ENCODE data around the gene ADAMTS2.

The ADAMTS2 gene

DNA sequence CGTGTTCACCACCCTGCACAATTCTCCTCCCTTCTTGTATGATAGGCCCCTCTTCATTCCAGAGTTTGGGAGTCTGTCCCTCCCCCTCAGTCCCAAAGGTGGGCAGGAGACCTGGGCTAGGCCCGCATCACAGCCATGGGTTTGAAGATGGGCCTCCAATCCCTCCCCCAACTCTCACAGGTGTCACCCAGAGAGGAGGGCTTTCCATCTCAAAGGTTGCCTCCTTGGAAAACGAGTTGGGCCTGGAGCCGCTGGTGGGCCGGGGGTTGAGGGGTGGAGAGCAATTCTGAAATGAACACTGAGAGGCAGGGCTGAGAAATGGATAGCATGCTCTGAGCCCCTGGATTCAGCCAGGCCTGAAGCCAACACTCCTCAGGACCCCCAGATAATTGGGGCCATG is 6.2 kb downstream of the ADAMTS2 start:
- no peak overlapping the region for H3K4me3 ChIP-seq (ENCODE audit: low read length in 2 of 2)
- no peak for DNase-seq (ENCODE audit: low spot score)

DNA sequence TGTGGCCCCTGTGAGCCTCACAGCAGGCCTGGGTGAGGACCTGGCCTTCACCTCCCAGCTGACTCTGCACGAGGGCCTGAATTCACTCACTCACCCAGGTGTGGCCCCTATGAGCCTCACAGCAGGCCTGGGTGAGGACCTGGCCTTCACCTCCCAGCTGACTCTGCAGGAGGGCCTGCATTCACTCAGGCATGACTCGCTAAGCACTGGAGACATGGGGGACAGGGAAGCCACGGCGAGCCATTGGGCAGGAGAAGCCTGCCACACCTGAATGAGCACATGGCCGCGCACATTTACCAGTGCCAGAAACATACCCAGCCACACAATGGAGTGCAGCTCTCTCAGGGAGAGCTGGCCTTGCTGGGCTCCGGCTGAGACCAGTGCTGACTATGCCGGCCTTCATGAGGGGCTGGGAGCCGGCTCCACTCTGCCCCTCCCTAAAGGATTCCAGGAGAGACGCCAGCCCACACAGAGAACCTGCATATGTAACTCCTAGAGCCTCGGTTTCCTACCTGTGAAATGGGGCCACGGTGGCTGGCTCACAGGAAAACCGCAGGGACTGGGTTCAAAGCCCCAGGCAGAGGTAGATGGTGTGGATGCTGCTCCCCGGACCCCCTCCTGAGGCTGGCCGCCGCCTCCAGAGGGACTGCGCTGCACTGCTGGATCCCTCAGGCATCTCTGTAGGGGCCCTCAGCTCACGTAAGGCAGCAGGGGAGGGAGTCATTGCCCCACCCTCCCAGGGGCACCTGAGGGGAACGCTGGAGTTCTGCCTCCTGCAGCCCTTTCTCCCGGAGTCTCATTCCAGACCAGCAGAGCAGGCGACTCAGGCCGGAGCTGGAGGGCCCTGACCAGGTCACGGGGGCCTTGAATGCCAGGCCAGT is 7.2 kb downstream of the ADAMTS2 start:
- Histone ChIP-seq H3K79me1 (ENCODE audit: low read depth, low read length) (no peaks in the 10 kb centered on the region), H3K23ac (ENCODE audit: low read depth, low read length, poor library complexity) (peak overlapping the region; percentile 59)

More for the DNA sequence above, 6.2 kb downstream of the ADAMTS2 start:
- Histone ChIP-seq H2BK12ac (ENCODE audit: low read length) (no peak overlapping the region), H3K23ac (ENCODE audit: low read depth, low read length, poor library complexity) (no peak overlapping the region), H4K8ac (ENCODE audit: low read depth, low read length) (no peak overlapping the region), H2BK5ac (ENCODE audit: low read length) (no peak overlapping the region), H2BK15ac (ENCODE audit: low read length) (no peak overlapping the region), H2AFZ (ENCODE audit: low read length) (no peak overlapping the region), H3K79me1 (ENCODE audit: low read depth, low read length) (no peaks in the 10 kb centered on the region), H3K14ac (ENCODE audit: low read length) (no peak overlapping the region), H3K9me3 (replicated peaks in 1 of 2; ENCODE audit: control insufficient read depth in 2 of 2, insufficient read depth in 1 of 2, low read depth in 1 of 2, low read length in 2 of 2) (no peaks in the 10 kb centered on the region), H3K4ac (ENCODE audit: low read length) (no peak overlapping the region), H3K27me3 (ENCODE audit: control insufficient read depth in 3 of 3, insufficient read depth in 3 of 3, low read depth in 1 of 3, low read length in 3 of 3) (peaks cover 6 to 42% (median 23%) of the 10 kb centered on the region in 3 experiments), H4K91ac (ENCODE audit: low read depth, low read length, poor library complexity) (no peak overlapping the region), H3K27ac (replicated peaks; ENCODE audit: low read length) (no peak overlapping the region), H2BK120ac (ENCODE audit: low read depth, low read length) (no peak overlapping the region), H3K18ac (ENCODE audit: low read length) (peak overlapping the region; percentile 23), H2AK5ac (ENCODE audit: low read depth, low read length) (no peak overlapping the region), H3K9ac (ENCODE audit: low read depth, low read length, poor library complexity) (no peak overlapping the region), H3K4me1 (ENCODE audit: control insufficient read depth in 2 of 2, insufficient read depth in 1 of 2, low read depth in 1 of 2, low read length in 2 of 2) (peaks cover under 1 to 16% of the 10 kb centered on the region in 2 donors), H3K4me2 (ENCODE audit: insufficient read depth, low read length, poor library complexity, severe bottlenecking) (no peak overlapping the region), H3K36me3 (replicated peaks in 1 of 2; ENCODE audit: control insufficient read depth in 2 of 2, insufficient read depth in 2 of 2, low read length in 2 of 2) (no peaks in the 10 kb centered on the region)
- no CpG with 5 or more reads among the region's 5 CpGs for WGBS, 2 donors (ENCODE audit: extremely low coverage in 2 of 2, insufficient read length in 2 of 2, insufficient replicate concordance in 1 of 2)

DNA sequence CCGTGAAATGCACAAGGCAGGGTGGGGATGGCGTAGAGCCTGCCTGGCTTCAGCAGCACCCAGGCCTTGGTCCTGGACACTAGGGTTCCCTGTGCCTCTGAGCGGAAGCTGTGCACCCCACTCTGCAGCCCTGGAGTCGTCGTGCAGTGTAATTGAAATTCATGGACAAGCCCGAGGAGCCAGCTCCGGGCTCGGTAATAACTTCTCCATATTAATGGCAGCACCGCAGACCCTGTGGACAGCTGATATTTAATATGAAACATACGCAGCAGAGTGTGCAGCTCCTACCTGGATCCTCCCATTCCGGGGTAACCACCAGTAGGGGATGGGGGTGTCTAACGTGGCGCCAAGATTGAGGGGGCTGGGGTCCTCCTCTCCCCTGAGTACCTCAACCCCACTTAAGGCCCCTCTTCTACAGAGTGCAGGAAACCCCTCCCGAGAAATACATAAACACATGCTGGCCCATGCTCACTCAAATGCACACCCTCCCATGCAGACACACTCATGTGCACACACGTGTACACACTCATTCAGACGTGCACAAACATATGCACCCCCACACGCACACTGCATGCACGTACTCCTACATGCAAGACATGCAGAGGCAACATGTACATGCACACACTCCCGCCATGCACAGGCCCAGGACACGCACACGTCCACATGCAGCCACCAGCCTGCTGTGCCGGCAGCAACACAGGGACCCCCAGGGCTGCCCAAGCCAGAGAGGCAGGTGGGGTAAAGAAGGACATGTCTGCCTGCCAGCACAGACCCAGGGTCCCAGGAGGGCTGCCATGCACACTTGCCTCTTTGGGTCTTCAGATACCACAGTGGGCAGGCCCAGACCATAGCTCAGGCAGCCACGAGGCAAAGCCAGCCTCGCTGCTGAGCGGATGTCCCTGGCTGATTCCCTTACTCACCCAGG is 8.1 kb downstream of the ADAMTS2 start:
- Histone ChIP-seq H3K36me3 (replicated peaks in 1 of 2; ENCODE audit: control insufficient read depth in 2 of 2, insufficient read depth in 2 of 2, low read length in 2 of 2) (no peaks in the 10 kb centered on the region), H3K9ac (ENCODE audit: low read depth, low read length, poor library complexity) (no peak overlapping the region), H3K14ac (ENCODE audit: low read length) (peak overlapping the region; percentile 25), H3K79me1 (ENCODE audit: low read depth, low read length) (no peaks in the 10 kb centered on the region), H3K4me3 (ENCODE audit: low read length in 2 of 2) (peak overlapping the region in 1 of 2 donors; percentile 49), H3K27ac (replicated peaks; ENCODE audit: low read length) (no peak overlapping the region), H3K27me3 (ENCODE audit: control insufficient read depth in 3 of 3, insufficient read depth in 3 of 3, low read depth in 1 of 3, low read length in 3 of 3) (peaks cover 0 to 22% (median 5%) of the 10 kb centered on the region in 3 experiments), H3K4me2 (ENCODE audit: insufficient read depth, low read length, poor library complexity, severe bottlenecking) (no peak overlapping the region), H2BK5ac (ENCODE audit: low read length) (peak overlapping the region; percentile 93), H3K18ac (ENCODE audit: low read length) (peak overlapping the region; percentile 89), H4K91ac (ENCODE audit: low read depth, low read length, poor library complexity) (peak overlapping the region; percentile 96), H2AFZ (ENCODE audit: low read length) (peak overlapping the region; percentile 28), H3K23ac (ENCODE audit: low read depth, low read length, poor library complexity) (peak overlapping the region; percentile 59), H2BK12ac (ENCODE audit: low read length) (no peak overlapping the region), H3K9me3 (replicated peaks in 1 of 2; ENCODE audit: control insufficient read depth in 2 of 2, insufficient read depth in 1 of 2, low read depth in 1 of 2, low read length in 2 of 2) (no peaks in the 10 kb centered on the region), H2BK15ac (ENCODE audit: low read length) (peak overlapping the region; percentile 88), H4K8ac (ENCODE audit: low read depth, low read length) (no peak overlapping the region), H3K4ac (ENCODE audit: low read length) (no peak overlapping the region), H2AK5ac (ENCODE audit: low read depth, low read length) (peak overlapping the region; percentile 68), H2BK120ac (ENCODE audit: low read depth, low read length) (no peak overlapping the region), H3K4me1 (ENCODE audit: control insufficient read depth in 2 of 2, insufficient read depth in 1 of 2, low read depth in 1 of 2, low read length in 2 of 2) (peaks cover 0 to 9% of the 10 kb centered on the region in 2 donors)
- WGBS, 2 donors (ENCODE audit: extremely low coverage in 2 of 2, insufficient read length in 2 of 2, insufficient replicate concordance in 1 of 2): no CpG with 5 or more reads among the region's 25 CpGs
- no peak for DNase-seq (ENCODE audit: low spot score)

More for the DNA sequence above, 7.2 kb downstream of the ADAMTS2 start:
- Histone ChIP-seq H2AK5ac (ENCODE audit: low read depth, low read length) (peak overlapping the region; percentile 68), H3K14ac (ENCODE audit: low read length) (no peak overlapping the region), H3K27me3 (ENCODE audit: control insufficient read depth in 3 of 3, insufficient read depth in 3 of 3, low read depth in 1 of 3, low read length in 3 of 3) (peaks cover 0 to 31% (median 14%) of the 10 kb centered on the region in 3 experiments), H3K27ac (replicated peaks; ENCODE audit: low read length) (no peak overlapping the region), H3K18ac (ENCODE audit: low read length) (peak overlapping the region; percentile 62), H4K8ac (ENCODE audit: low read depth, low read length) (no peak overlapping the region), H3K9me3 (replicated peaks in 1 of 2; ENCODE audit: control insufficient read depth in 2 of 2, insufficient read depth in 1 of 2, low read depth in 1 of 2, low read length in 2 of 2) (no peaks in the 10 kb centered on the region), H3K9ac (ENCODE audit: low read depth, low read length, poor library complexity) (no peak overlapping the region), H2BK5ac (ENCODE audit: low read length) (peak overlapping the region; percentile 93), H2BK15ac (ENCODE audit: low read length) (peak overlapping the region; percentile 88), H3K4ac (ENCODE audit: low read length) (no peak overlapping the region), H3K4me3 (ENCODE audit: low read length in 2 of 2) (no peak overlapping the region), H4K91ac (ENCODE audit: low read depth, low read length, poor library complexity) (peak overlapping the region; percentile 40), H3K36me3 (replicated peaks in 1 of 2; ENCODE audit: control insufficient read depth in 2 of 2, insufficient read depth in 2 of 2, low read length in 2 of 2) (no peaks in the 10 kb centered on the region), H2BK120ac (ENCODE audit: low read depth, low read length) (peak overlapping the region; percentile 27), H2BK12ac (ENCODE audit: low read length) (peak overlapping the region; percentile 75), H3K4me2 (ENCODE audit: insufficient read depth, low read length, poor library complexity, severe bottlenecking) (no peak overlapping the region), H3K4me1 (ENCODE audit: control insufficient read depth in 2 of 2, insufficient read depth in 1 of 2, low read depth in 1 of 2, low read length in 2 of 2) (peaks cover 0 to 10% of the 10 kb centered on the region in 2 donors), H2AFZ (ENCODE audit: low read length) (no peak overlapping the region)
- no CpG with 5 or more reads among the region's 23 CpGs for WGBS, 2 donors (ENCODE audit: extremely low coverage in 2 of 2, insufficient read length in 2 of 2, insufficient replicate concordance in 1 of 2)
- DNase-seq (ENCODE audit: low spot score): no peak
